ENCODE data around the gene YOD1. TPM values are rescaled to one million over a fixed set of nuclear protein-coding genes. Genes with fewer than 3 reads are reported as not detected.
A peak's percentile ranks its signal among the peaks of the same experiment; 100 is the strongest.

YOD1 gene
- total and polyA plus RNA-seq, 10 of the 15 experiments (the other 5 are each of a cell fraction or from before 2014, with no cell fraction given) = 2.1 to 7.9 (median 5.0) TPM

DNA sequence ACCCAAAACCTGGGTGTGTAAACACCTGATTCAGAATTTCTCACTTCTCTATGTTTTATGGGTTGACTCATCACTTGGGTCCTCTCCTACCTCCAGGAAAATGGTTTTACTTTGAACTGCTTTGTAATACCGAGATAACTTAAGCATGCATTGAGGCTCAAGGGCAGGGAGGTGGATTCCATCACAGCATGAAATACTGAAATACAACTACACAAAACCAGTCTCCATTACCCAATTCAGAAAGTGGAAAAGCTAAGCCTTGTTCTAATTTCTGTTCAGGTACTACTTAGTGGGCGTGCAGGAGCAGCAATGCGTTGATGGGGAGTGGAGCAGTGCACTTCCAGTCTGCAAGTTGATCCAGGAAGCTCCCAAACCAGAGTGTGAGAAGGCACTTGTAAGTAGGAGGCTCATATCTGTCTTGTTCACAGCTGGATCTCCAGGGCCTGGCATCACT is 46.9 kb upstream of the YOD1 start (continued):
- peak; percentile 56; the same call in 1 of the 2 replicates for TF ChIP-seq MTA2 (IDR thresholded peaks at IDR 0.05; ENCODE audit: low read depth)
- TF ChIP-seq MTA3 (IDR thresholded peaks at IDR 0.05; ENCODE audit: borderline replicate concordance, low read length) = peak; percentile 64; the same call in 1 of the 2 replicates
- peak; percentile 79; the same call in 1 of the 2 replicates for TF ChIP-seq ZBED1 (IDR thresholded peaks at IDR 0.05; ENCODE audit: borderline replicate concordance)
- TF ChIP-seq SPI1 (IDR thresholded peaks at IDR 0.05; ENCODE audit: borderline replicate concordance, insufficient read depth, low read depth, low read length) = peak; percentile 73
- TF ChIP-seq DPF2 (IDR thresholded peaks at IDR 0.05) = peak; percentile 52; the same call in 1 of the 2 replicates
- TF ChIP-seq PAX5 (IDR thresholded peaks at IDR 0.05; ENCODE audit: borderline replicate concordance, low read depth, low read length) = 0 out of 2 replicates have a peak, but pooled peaks have one; percentile 65
- TF ChIP-seq HDGF (IDR thresholded peaks at IDR 0.05) = no peak
- no peak for TF ChIP-seq SMAD1 (IDR thresholded peaks at IDR 0.05; ENCODE audit: low read depth, partially characterized antibody)
- peak; percentile 84 for TF ChIP-seq TCF7 (IDR thresholded peaks at IDR 0.05; ENCODE audit: borderline replicate concordance)
- peak; percentile 28; the same call in 1 of the 2 replicates for TF ChIP-seq NR2F1 (conservative IDR thresholded peaks at IDR 0.05)
- TF ChIP-seq PML (IDR thresholded peaks at IDR 0.05; ENCODE audit: low read length) = peak; percentile 54; the same call in 1 of the 2 replicates
- peak; percentile 93; the same call in 1 of the 2 replicates for TF ChIP-seq FOXM1 (IDR thresholded peaks at IDR 0.05; ENCODE audit: low read depth, low read length)
- TF ChIP-seq EGR1 (IDR thresholded peaks at IDR 0.05; ENCODE audit: borderline replicate concordance in 1 of 2, low read depth in 2 of 2, low read length in 2 of 2) = peak in 1 of 2 experiments; percentile 27; a peak in 1 of 3 replicates
- peak in 1 of 2 experiments; percentile 75; a peak in 2 of 4 replicates for TF ChIP-seq ETV6 (conservative IDR thresholded peaks at IDR 0.05 in 1 of 2, IDR thresholded peaks at IDR 0.05 in 1 of 2; ENCODE audit: borderline replicate concordance in 1 of 2, low read depth in 1 of 2)
- TF ChIP-seq SMAD5 (IDR thresholded peaks at IDR 0.05; ENCODE audit: low read depth) = no peak
- no peak for TF ChIP-seq FOS (IDR thresholded peaks at IDR 0.05; ENCODE audit: borderline replicate concordance, extremely low read depth, insufficient read length)
